ENCODE data around the gene NINL. TPM values are rescaled to one million over a fixed set of nuclear protein-coding genes. Genes with fewer than 3 reads are reported as not detected.

NINL gene
- total RNA-seq, 1 experiment from 2014 or later = 7.2 TPM

DNA sequence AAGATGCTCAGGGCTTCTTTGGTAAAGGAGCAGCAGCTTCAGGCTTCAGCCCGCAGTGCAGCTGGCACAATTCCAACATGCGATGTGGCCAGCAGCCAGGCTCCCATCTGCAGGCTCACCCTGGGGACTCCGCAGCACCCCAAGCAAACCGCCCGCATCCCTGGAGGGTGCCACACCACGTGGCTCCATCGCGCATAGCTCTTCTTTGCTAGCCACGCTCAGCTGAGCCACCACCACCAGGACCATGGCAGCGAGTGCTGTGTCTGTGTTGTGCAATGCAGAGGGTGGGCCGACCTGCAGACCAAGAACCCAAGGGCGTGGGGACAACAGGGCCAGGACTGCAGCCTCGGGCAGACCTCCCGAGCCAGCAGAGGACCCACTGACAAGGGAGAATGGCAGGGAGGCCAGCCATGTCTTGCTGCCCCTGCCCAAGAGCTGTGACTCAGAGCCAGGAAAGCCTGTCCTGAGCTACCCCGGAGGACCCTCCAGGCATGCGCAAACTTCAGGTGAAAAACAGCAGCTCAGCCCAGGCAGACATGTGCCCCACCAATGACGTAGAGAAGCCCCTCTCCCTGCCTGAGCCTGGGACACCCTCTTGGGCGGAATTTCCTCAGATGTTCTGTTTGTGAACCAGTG lies 90.0 kb downstream of the NINL start:
- Histone ChIP-seq H2AFZ (ENCODE audit: low read depth, low read length, poor library complexity, severe bottlenecking) (no peak overlapping the region), H3K9ac (ENCODE audit: low read length) (no peak overlapping the region), H3K9me3 (ENCODE audit: control insufficient read depth in 1 of 2, insufficient read depth in 1 of 2, low read depth in 1 of 2, low read length in 2 of 2) (no peaks in the 10 kb centered on the region), H3K27me3 (ENCODE audit: insufficient read depth, low read length) (no peaks in the 10 kb centered on the region), H4K20me1 (ENCODE audit: insufficient read depth) (no peaks in the 10 kb centered on the region), H3K4me2 (ENCODE audit: low read length) (no peak overlapping the region), H3K27ac (ENCODE audit: low read depth, low read length) (no peak overlapping the region), H3K9me2 (ENCODE audit: insufficient read depth) (no peaks in the 10 kb centered on the region), H3K4me3 (replicated peaks in 1 of 2; ENCODE audit: low read depth in 1 of 2, low read length in 2 of 2) (no peak overlapping the region), H3K4me1 (ENCODE audit: control insufficient read depth in 1 of 2, insufficient read depth in 2 of 2, low read length in 2 of 2) (peaks cover 0 to 4% of the 10 kb centered on the region in 2 experiments; a peak in 1 of 4 replicates), H3K36me3 (ENCODE audit: control insufficient read depth in 1 of 2, insufficient read depth in 2 of 2, low read length in 2 of 2) (no peaks in the 10 kb centered on the region), H3K79me2 (ENCODE audit: insufficient read depth, low read length) (no peaks in the 10 kb centered on the region)
- ChIA-PET CTCF (no interaction called here), POLR2A (no interaction called here), RAD21 (ENCODE audit: low non-redundant PET in 1 of 2, low total read pairs in 2 of 2, uncharacterized antibody in 2 of 2, unreplicated experiment in 2 of 2) (no interaction called here)
- intact Hi-C loops (cut with micrococcal nuclease) = no loop called here
- no peak for ATAC-seq
- DNase-seq (ENCODE audit: low read depth, low spot score) = no peak
- BruUV-seq (replicated peaks) = no TSS peak
- no peak for TF ChIP-seq CBX3 (IDR thresholded peaks at IDR 0.05; ENCODE audit: low read depth)
- no peak for TF ChIP-seq POLR2A (IDR thresholded peaks at IDR 0.05; ENCODE audit: borderline replicate concordance, extremely low read depth, insufficient read depth, insufficient read length)
- no peak for TF ChIP-seq SRF (IDR thresholded peaks at IDR 0.05; ENCODE audit: low read depth)
- no peak for TF ChIP-seq POLR2AphosphoS5 (IDR thresholded peaks at IDR 0.05; ENCODE audit: low read depth, low read length)
- TF ChIP-seq EGR1 (IDR thresholded peaks at IDR 0.05; ENCODE audit: low read depth) = no peak
- TF ChIP-seq EZH2 (IDR thresholded peaks at IDR 0.05) = no peak
- TF ChIP-seq SP1 (IDR thresholded peaks at IDR 0.05; ENCODE audit: low read depth) = no peak
- no peak for TF ChIP-seq CEBPB (IDR thresholded peaks at IDR 0.05; ENCODE audit: low read depth)
- TF ChIP-seq RAD21 (IDR thresholded peaks at IDR 0.05; ENCODE audit: low read depth) = no peak
- no peak for TF ChIP-seq TCF7L2 (IDR thresholded peaks at IDR 0.05; ENCODE audit: borderline replicate concordance, extremely low read depth, insufficient read depth, insufficient read length)
- TF ChIP-seq, protein P1, sequence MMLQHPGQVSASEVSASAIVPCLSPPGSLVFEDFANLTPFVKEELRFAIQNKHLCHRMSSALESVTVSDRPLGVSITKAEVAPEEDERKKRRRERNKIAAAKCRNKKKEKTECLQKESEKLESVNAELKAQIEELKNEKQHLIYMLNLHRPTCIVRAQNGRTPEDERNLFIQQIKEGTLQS (IDR thresholded peaks at IDR 0.05) = no peak
- TF ChIP-seq ZNF274 (IDR thresholded peaks at IDR 0.05; ENCODE audit: low read depth, low read length) = no peak
- no peak for TF ChIP-seq FOSL1 (IDR thresholded peaks at IDR 0.05; ENCODE audit: low read depth)
- TF ChIP-seq SIN3A (IDR thresholded peaks at IDR 0.05; ENCODE audit: low read depth) = no peak
- TF ChIP-seq, protein P2, sequence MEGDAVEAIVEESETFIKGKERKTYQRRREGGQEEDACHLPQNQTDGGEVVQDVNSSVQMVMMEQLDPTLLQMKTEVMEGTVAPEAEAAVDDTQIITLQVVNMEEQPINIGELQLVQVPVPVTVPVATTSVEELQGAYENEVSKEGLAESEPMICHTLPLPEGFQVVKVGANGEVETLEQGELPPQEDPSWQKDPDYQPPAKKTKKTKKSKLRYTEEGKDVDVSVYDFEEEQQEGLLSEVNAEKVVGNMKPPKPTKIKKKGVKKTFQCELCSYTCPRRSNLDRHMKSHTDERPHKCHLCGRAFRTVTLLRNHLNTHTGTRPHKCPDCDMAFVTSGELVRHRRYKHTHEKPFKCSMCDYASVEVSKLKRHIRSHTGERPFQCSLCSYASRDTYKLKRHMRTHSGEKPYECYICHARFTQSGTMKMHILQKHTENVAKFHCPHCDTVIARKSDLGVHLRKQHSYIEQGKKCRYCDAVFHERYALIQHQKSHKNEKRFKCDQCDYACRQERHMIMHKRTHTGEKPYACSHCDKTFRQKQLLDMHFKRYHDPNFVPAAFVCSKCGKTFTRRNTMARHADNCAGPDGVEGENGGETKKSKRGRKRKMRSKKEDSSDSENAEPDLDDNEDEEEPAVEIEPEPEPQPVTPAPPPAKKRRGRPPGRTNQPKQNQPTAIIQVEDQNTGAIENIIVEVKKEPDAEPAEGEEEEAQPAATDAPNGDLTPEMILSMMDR (IDR thresholded peaks at IDR 0.05 in 2 of 3, conservative IDR thresholded peaks at IDR 0.05 in 1 of 3; ENCODE audit: borderline replicate concordance in 1 of 3, insufficient read depth in 1 of 3, low read depth in 2 of 3, low read length in 2 of 3) = no peak
- TF ChIP-seq, protein P3, sequence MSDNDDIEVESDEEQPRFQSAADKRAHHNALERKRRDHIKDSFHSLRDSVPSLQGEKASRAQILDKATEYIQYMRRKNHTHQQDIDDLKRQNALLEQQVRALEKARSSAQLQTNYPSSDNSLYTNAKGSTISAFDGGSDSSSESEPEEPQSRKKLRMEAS (IDR thresholded peaks at IDR 0.05) = no peak
- TF ChIP-seq, protein P4, sequence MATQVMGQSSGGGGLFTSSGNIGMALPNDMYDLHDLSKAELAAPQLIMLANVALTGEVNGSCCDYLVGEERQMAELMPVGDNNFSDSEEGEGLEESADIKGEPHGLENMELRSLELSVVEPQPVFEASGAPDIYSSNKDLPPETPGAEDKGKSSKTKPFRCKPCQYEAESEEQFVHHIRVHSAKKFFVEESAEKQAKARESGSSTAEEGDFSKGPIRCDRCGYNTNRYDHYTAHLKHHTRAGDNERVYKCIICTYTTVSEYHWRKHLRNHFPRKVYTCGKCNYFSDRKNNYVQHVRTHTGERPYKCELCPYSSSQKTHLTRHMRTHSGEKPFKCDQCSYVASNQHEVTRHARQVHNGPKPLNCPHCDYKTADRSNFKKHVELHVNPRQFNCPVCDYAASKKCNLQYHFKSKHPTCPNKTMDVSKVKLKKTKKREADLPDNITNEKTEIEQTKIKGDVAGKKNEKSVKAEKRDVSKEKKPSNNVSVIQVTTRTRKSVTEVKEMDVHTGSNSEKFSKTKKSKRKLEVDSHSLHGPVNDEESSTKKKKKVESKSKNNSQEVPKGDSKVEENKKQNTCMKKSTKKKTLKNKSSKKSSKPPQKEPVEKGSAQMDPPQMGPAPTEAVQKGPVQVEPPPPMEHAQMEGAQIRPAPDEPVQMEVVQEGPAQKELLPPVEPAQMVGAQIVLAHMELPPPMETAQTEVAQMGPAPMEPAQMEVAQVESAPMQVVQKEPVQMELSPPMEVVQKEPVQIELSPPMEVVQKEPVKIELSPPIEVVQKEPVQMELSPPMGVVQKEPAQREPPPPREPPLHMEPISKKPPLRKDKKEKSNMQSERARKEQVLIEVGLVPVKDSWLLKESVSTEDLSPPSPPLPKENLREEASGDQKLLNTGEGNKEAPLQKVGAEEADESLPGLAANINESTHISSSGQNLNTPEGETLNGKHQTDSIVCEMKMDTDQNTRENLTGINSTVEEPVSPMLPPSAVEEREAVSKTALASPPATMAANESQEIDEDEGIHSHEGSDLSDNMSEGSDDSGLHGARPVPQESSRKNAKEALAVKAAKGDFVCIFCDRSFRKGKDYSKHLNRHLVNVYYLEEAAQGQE (IDR thresholded peaks at IDR 0.05; ENCODE audit: low read depth) = no peak
- TF ChIP-seq, protein P5, sequence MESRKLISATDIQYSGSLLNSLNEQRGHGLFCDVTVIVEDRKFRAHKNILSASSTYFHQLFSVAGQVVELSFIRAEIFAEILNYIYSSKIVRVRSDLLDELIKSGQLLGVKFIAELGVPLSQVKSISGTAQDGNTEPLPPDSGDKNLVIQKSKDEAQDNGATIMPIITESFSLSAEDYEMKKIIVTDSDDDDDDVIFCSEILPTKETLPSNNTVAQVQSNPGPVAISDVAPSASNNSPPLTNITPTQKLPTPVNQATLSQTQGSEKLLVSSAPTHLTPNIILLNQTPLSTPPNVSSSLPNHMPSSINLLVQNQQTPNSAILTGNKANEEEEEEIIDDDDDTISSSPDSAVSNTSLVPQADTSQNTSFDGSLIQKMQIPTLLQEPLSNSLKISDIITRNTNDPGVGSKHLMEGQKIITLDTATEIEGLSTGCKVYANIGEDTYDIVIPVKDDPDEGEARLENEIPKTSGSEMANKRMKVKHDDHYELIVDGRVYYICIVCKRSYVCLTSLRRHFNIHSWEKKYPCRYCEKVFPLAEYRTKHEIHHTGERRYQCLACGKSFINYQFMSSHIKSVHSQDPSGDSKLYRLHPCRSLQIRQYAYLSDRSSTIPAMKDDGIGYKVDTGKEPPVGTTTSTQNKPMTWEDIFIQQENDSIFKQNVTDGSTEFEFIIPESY (IDR thresholded peaks at IDR 0.05; ENCODE audit: extremely low read depth, insufficient replicate concordance, low read length) = no peak
- no peak for TF ChIP-seq ZFX (IDR thresholded peaks at IDR 0.05)
- TF ChIP-seq EZH2phosphoT487 (IDR thresholded peaks at IDR 0.05; ENCODE audit: borderline replicate concordance) = no peak
